IMR-90 (cell line): ENCODE measurements around the gene ADSS1. TPM values are rescaled to one million over a fixed set of nuclear protein-coding genes. Genes with fewer than 3 reads are reported as not detected.

Experiments used
- ATAC-seq: fragments of 200-7000 bp; cut with Tn5 transposase; 2 replicates; pipeline ENCODE4 v1.9.1; 2020; ENCODE audit warnings: low read depth, mild to moderate bottlenecking, moderate library complexity
- BruUV-seq: library from RNA; stranded (reverse); fragments of 400-500 nt; replicated peaks from 2 replicates; lab custom pipeline; 2021; lab: Mats Ljungman, UMichigan
- CTCF ChIA-PET: fragments of 300-600 bp; formaldehyde crosslinking; extraction: SDS; loops from one replicate; lab custom pipeline; 2021; ENCODE audit warnings: antibody characterized with exemption; lab: Yijun Ruan, JAX
- POLR2A ChIA-PET: fragments of 300-600 bp; sonication (Branson Sonifier 250); formaldehyde crosslinking; loops from one replicate; lab custom pipeline; 2022; ENCODE audit warnings: antibody characterized with exemption; ENCODE audit not compliant: unreplicated experiment; lab: Charles Lee
- DNase-seq: peaks from one replicate; pipeline ENCODE4 v3.0.0; 2013
- H2AFZ ChIP-seq: replicated peaks from 2 replicates; pipeline ENCODE3; 2013; ENCODE audit warnings: low read length, mild to moderate bottlenecking; ENCODE audit not compliant: poor library complexity
- H2AK5ac ChIP-seq: 2 replicates; pipeline ENCODE4 v1.6.1; 2013; ENCODE audit warnings: low read depth, low read length, inconsistent platforms
- H2AK9ac ChIP-seq: replicated peaks from 2 replicates; pipeline ENCODE3; 2013; ENCODE audit warnings: mild to moderate bottlenecking, low read depth, low read length, moderate library complexity; ENCODE audit not compliant: poor library complexity
- H2BK120ac ChIP-seq: 2 replicates; pipeline ENCODE4 v1.6.1; 2013; ENCODE audit warnings: low read depth, low read length, inconsistent platforms
- H2BK15ac ChIP-seq: 3 replicates; pipeline ENCODE4 v1.6.1; 2013; ENCODE audit warnings: low read depth, low read length, inconsistent platforms
- H2BK20ac ChIP-seq: 2 replicates; pipeline ENCODE4 v1.6.1; 2013; ENCODE audit warnings: low read depth, mild to moderate bottlenecking, inconsistent platforms, low read length, moderate library complexity
- H2BK5ac ChIP-seq: 2 replicates; pipeline ENCODE4 v1.6.1; 2013; ENCODE audit warnings: mild to moderate bottlenecking, low read depth, low read length, inconsistent platforms; ENCODE audit not compliant: poor library complexity, severe bottlenecking
- H3K14ac ChIP-seq: replicated peaks from 2 replicates; pipeline ENCODE4 v1.6.1; 2013; ENCODE audit warnings: low read depth, low read length, inconsistent platforms
- H3K18ac ChIP-seq: 2 replicates; pipeline ENCODE4 v1.6.1; 2013; ENCODE audit warnings: low read depth, low read length, control low read depth
- H3K23ac ChIP-seq: 2 replicates; pipeline ENCODE4 v1.6.1; 2013; ENCODE audit warnings: low read depth, low read length, inconsistent platforms
- H3K27ac ChIP-seq: 2 replicates; pipeline ENCODE4 v1.5.1; 2013; ENCODE audit warnings: mild to moderate bottlenecking, control low read depth, low read length; ENCODE audit not compliant: insufficient read depth
- H3K27me3 ChIP-seq: 2 replicates; pipeline ENCODE4 v1.6.1; 2013; ENCODE audit warnings: low read length; ENCODE audit not compliant: control insufficient read depth, insufficient read depth
- H3K36me3 ChIP-seq: 2 replicates; pipeline ENCODE4 v1.6.1; 2013; ENCODE audit warnings: low read length, mixed read lengths; ENCODE audit not compliant: control insufficient read depth, insufficient read depth
- H3K4ac ChIP-seq: 2 replicates; pipeline ENCODE4 v1.6.1; 2013; ENCODE audit warnings: low read depth, low read length, inconsistent platforms
- H3K4me1 ChIP-seq: 2 replicates; pipeline ENCODE4 v1.6.1; 2013; ENCODE audit warnings: low read length, mixed read lengths; ENCODE audit not compliant: control insufficient read depth, insufficient read depth
- H3K4me2 ChIP-seq: 2 replicates; pipeline ENCODE4 v1.6.1; 2013; ENCODE audit warnings: low read depth, mild to moderate bottlenecking, control low read depth, low read length, moderate library complexity
- H3K4me3 ChIP-seq: 2 replicates; pipeline ENCODE4 v1.5.1; 2013; ENCODE audit warnings: low read depth, mild to moderate bottlenecking, control low read depth, low read length, moderate library complexity; ENCODE audit not compliant: insufficient read depth
- H3K56ac ChIP-seq: 2 replicates; pipeline ENCODE4 v1.6.1; 2013; ENCODE audit warnings: low read length, inconsistent platforms; ENCODE audit not compliant: insufficient read depth; ENCODE audit errors: extremely low read depth
- H3K79me1 ChIP-seq, 2 experiments: 2 replicates each; pipeline ENCODE4 v1.6.1; 2013; ENCODE audit warnings: low read length in 2 of 2, inconsistent platforms in 1 of 2, low read depth in 1 of 2
- H3K9ac ChIP-seq: 2 replicates; pipeline ENCODE4 v1.6.1; 2013; ENCODE audit warnings: low read depth, low read length, control low read depth
- H3K9me1 ChIP-seq: 2 replicates; pipeline ENCODE4 v1.6.1; 2013; ENCODE audit warnings: low read length, inconsistent platforms; ENCODE audit not compliant: insufficient read depth
- H3K9me3 ChIP-seq: 2 replicates; pipeline ENCODE4 v1.6.1; 2013; ENCODE audit warnings: low read length; ENCODE audit not compliant: control insufficient read depth, insufficient read depth
- H4K20me1 ChIP-seq: 2 replicates; pipeline ENCODE4 v1.6.1; 2013; ENCODE audit warnings: low read length, inconsistent platforms; ENCODE audit not compliant: insufficient read depth
- H4K5ac ChIP-seq: 2 replicates; pipeline ENCODE4 v1.6.1; 2013; ENCODE audit warnings: mild to moderate bottlenecking, low read depth, low read length, control low read depth
- H4K8ac ChIP-seq, 2 experiments: 2 replicates each; pipeline ENCODE4 v1.6.1; 2013; ENCODE audit warnings: low read depth in 2 of 2, low read length in 2 of 2, control low read depth in 1 of 2, inconsistent platforms in 1 of 2
- H4K91ac ChIP-seq: 2 replicates; pipeline ENCODE4 v1.6.1; 2013; ENCODE audit warnings: low read depth, low read length, inconsistent platforms; ENCODE audit not compliant: insufficient read depth
- BHLHE40 ChIP-seq: fragments of 150-350 bp; IDR thresholded peaks from 2 replicates; pipeline ENCODE4 v1.6.1; 2016; ENCODE audit warnings: mild to moderate bottlenecking, low read depth, low read length
- CEBPB ChIP-seq: IDR thresholded peaks from 2 replicates; pipeline ENCODE4 v1.6.1; 2012; ENCODE audit warnings: low read depth, low read length, improper control_type of control experiment
- CHD1 ChIP-seq: IDR thresholded peaks from 2 replicates; pipeline ENCODE4 v1.6.1; 2012; ENCODE audit warnings: low read depth, low read length, improper control_type of control experiment
- FOS ChIP-seq: fragments of 150-350 bp; IDR thresholded peaks from 2 replicates; pipeline ENCODE4 v1.6.1; 2016; ENCODE audit warnings: low read depth, low read length
- MAFK ChIP-seq: IDR thresholded peaks from 2 replicates; pipeline ENCODE4 v1.6.1; 2012; ENCODE audit warnings: low read depth, low read length, improper control_type of control experiment
- MAZ ChIP-seq: IDR thresholded peaks from 2 replicates; pipeline ENCODE4 v1.6.1; 2012; ENCODE audit warnings: low read depth, mild to moderate bottlenecking, low read length, improper control_type of control experiment, moderate library complexity, borderline replicate concordance
- MXI1 ChIP-seq: IDR thresholded peaks from 2 replicates; pipeline ENCODE4 v1.6.1; 2012; ENCODE audit warnings: low read depth, mild to moderate bottlenecking, low read length, moderate library complexity, borderline replicate concordance
- NFE2L2 ChIP-seq: fragments of 150-350 bp; IDR thresholded peaks from 2 replicates; pipeline ENCODE4 v1.6.1; 2016; ENCODE audit warnings: low read depth, mild to moderate bottlenecking, low read length
- POLR2A ChIP-seq: IDR thresholded peaks from 2 replicates; pipeline ENCODE4 v1.6.1; 2012; ENCODE audit warnings: mild to moderate bottlenecking, low read depth, low read length
- RAD21 ChIP-seq: IDR thresholded peaks from 2 replicates; pipeline ENCODE4 v1.6.1; 2012; ENCODE audit warnings: low read length, improper control_type of control experiment
- RCOR1 ChIP-seq: IDR thresholded peaks from 2 replicates; pipeline ENCODE4 v1.6.1; 2012; ENCODE audit warnings: mild to moderate bottlenecking, low read length, improper control_type of control experiment; ENCODE audit not compliant: insufficient replicate concordance
- RFX5 ChIP-seq: IDR thresholded peaks from 2 replicates; pipeline ENCODE4 v1.8.0; 2012; ENCODE audit warnings: low read depth, mild to moderate bottlenecking, low read length, moderate library complexity
- SMC3 ChIP-seq: fragments of 150-350 bp; IDR thresholded peaks from 2 replicates; pipeline ENCODE4 v1.6.1; 2016; ENCODE audit warnings: low read depth, mild to moderate bottlenecking, antibody characterized with exemption, low read length, moderate library complexity
- USF2 ChIP-seq: fragments of 150-350 bp; IDR thresholded peaks from 2 replicates; pipeline ENCODE4 v1.6.1; 2017; ENCODE audit warnings: mild to moderate bottlenecking, antibody characterized with exemption, low read length, low read depth
- WGBS, 2 experiments: methylation state at CpG; one replicate each; pipeline versions ENCODE4 v1.1.5 to v1.1.7; 2013; ENCODE audit warnings: missing lambda C conversion rate in 2 of 2; ENCODE audit not compliant: insufficient read length in 1 of 2; ENCODE audit errors: extremely low coverage in 2 of 2; 5-methylcytosine and 5-hydroxymethylcytosine counted together
- dilution Hi-C: fragments of 300-500 bp; cut with HindIII; formaldehyde crosslinking; loops from one replicate; pipeline ENCODE4 v1.14.3; 2018; ENCODE audit warnings: low sequenced_read_pairs; ENCODE audit not compliant: unreplicated experiment
- in situ Hi-C: fragments of 300-500 bp; cut with MboI; formaldehyde crosslinking; loops from 3 replicates; pipeline ENCODE4 v1.14.3; 2019; ENCODE audit warnings: low sequenced_read_pairs, inconsistent platforms, mixed read lengths
- intact Hi-C: fragments of 100-400 bp; cut with micrococcal nuclease; formaldehyde crosslinking; loops from 2 replicates; pipeline ENCODE4 v1.10.0; 2022
- polyA plus RNA-seq, 3 experiments: library from polyadenylated mRNA; depleted of rRNA; stranded (reverse); fragments of >200 nt; gene quantifications; 2 replicates each; pipeline ENCODE4 v1.2.3, GENCODE V29; 2012; ENCODE audit warnings: low replicate concordance in 1 of 3
- total RNA-seq: library from RNA; depleted of rRNA; stranded (reverse); fragments of >200 nt; gene quantifications from 2 replicates; pipeline ENCODE4 v1.2.3, GENCODE V29; 2012
- TF ChIP-seq, protein P1 (sequence below): fragments of 150-350 bp; IDR thresholded peaks from 2 replicates; pipeline ENCODE4 v1.6.1; 2016; ENCODE audit warnings: low read depth, mild to moderate bottlenecking, low read length, moderate library complexity, borderline replicate concordance
- TF ChIP-seq, protein P2 (sequence below): conservative IDR thresholded peaks from 2 replicates; pipeline ENCODE4 v1.5.1; 2012; ENCODE audit warnings: mild to moderate bottlenecking, low read depth, low read length, improper control_type of control experiment

Gene ADSS1
- total and polyA plus RNA-seq, 2 of the 4 experiments (the other 2 are of a cell fraction), result 1.8 to 5.2 TPM

- WGBS, 2 experiments, result 92% methylated on average over 4 of the region's 20 CpGs; no CpG with 5 or more reads in 1 of the 2 experiments
These were observed 50.5 kb downstream of the ADSS1 start for GRCh38 chr14:104774453-104775072.

More at GRCh38 chr14:104774453-104775072, 50.5 kb downstream of the ADSS1 start:
- no peak overlapping the region for H3K9ac ChIP-seq
- no peak overlapping the region for H2BK20ac ChIP-seq
- ATAC-seq (no peak), DNase-seq (no peak)
- H3K56ac ChIP-seq, result no peak overlapping the region
- no peak overlapping the region for H2BK120ac ChIP-seq
- peaks cover 8 to 36% of the 10 kb centered on the region in 2 experiments for H3K79me1 ChIP-seq
- peaks cover 64% of the 10 kb centered on the region for H3K36me3 ChIP-seq
- no peak overlapping the region for H2AK5ac ChIP-seq
- H2BK15ac ChIP-seq, result no peak overlapping the region
- ChIA-PET CTCF (no interaction called here), POLR2A (no interaction called here)
- no peak overlapping the region for H3K4me3 ChIP-seq
- H3K27me3 ChIP-seq, result no peaks in the 10 kb centered on the region
- H3K18ac ChIP-seq, result no peak overlapping the region
- no peak overlapping the region for H3K23ac ChIP-seq
- H4K20me1 ChIP-seq, result peaks cover 41% of the 10 kb centered on the region
- H2BK5ac ChIP-seq, result no peak overlapping the region
- H3K4me2 ChIP-seq, result no peak overlapping the region
- H2AFZ ChIP-seq, result no peak overlapping the region
- H4K8ac ChIP-seq, result no peak overlapping the region
- no peak overlapping the region for H3K4ac ChIP-seq
- H3K9me3 ChIP-seq, result no peaks in the 10 kb centered on the region; the same call in 1 of the 2 replicates
- TF ChIP-seq CHD1, result no peak
- no peak for TF ChIP-seq BHLHE40
- no peak for TF ChIP-seq MAFK
- no peak for TF ChIP-seq CEBPB
- no peak for TF ChIP-seq RCOR1
- no peak for TF ChIP-seq RFX5
- no peak for TF ChIP-seq MXI1
- TF ChIP-seq, protein P1, sequence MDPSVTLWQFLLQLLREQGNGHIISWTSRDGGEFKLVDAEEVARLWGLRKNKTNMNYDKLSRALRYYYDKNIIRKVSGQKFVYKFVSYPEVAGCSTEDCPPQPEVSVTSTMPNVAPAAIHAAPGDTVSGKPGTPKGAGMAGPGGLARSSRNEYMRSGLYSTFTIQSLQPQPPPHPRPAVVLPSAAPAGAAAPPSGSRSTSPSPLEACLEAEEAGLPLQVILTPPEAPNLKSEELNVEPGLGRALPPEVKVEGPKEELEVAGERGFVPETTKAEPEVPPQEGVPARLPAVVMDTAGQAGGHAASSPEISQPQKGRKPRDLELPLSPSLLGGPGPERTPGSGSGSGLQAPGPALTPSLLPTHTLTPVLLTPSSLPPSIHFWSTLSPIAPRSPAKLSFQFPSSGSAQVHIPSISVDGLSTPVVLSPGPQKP, result no peak
- no peak for TF ChIP-seq MAZ
- no peak for TF ChIP-seq USF2
- TF ChIP-seq, protein P2, sequence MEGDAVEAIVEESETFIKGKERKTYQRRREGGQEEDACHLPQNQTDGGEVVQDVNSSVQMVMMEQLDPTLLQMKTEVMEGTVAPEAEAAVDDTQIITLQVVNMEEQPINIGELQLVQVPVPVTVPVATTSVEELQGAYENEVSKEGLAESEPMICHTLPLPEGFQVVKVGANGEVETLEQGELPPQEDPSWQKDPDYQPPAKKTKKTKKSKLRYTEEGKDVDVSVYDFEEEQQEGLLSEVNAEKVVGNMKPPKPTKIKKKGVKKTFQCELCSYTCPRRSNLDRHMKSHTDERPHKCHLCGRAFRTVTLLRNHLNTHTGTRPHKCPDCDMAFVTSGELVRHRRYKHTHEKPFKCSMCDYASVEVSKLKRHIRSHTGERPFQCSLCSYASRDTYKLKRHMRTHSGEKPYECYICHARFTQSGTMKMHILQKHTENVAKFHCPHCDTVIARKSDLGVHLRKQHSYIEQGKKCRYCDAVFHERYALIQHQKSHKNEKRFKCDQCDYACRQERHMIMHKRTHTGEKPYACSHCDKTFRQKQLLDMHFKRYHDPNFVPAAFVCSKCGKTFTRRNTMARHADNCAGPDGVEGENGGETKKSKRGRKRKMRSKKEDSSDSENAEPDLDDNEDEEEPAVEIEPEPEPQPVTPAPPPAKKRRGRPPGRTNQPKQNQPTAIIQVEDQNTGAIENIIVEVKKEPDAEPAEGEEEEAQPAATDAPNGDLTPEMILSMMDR, result no peak
- no peak for TF ChIP-seq FOS
- no peak for TF ChIP-seq SMC3
- TF ChIP-seq POLR2A, result no peak
- no peak for TF ChIP-seq RAD21
- no peak for TF ChIP-seq NFE2L2
- no peak overlapping the region for H2AK9ac ChIP-seq
- no peak overlapping the region for H4K91ac ChIP-seq
- no peaks in the 10 kb centered on the region for H3K9me1 ChIP-seq
- H4K5ac ChIP-seq, result no peak overlapping the region
- dilution Hi-C loops (no loop called here), in situ Hi-C loops (no loop called here), intact Hi-C loops (no loop called here)
- no TSS peak for BruUV-seq
- no peak overlapping the region for H3K27ac ChIP-seq
- no peaks in the 10 kb centered on the region for H3K4me1 ChIP-seq
- no peak overlapping the region for H3K14ac ChIP-seq
